ENCODE data around the gene BRD4. TPM values are rescaled to one million over a fixed set of nuclear protein-coding genes. Genes with fewer than 3 reads are reported as not detected.

BRD4 gene
- total RNA-seq, 2 experiments from 2014 or later = 33.6 to 143 TPM

DNA sequence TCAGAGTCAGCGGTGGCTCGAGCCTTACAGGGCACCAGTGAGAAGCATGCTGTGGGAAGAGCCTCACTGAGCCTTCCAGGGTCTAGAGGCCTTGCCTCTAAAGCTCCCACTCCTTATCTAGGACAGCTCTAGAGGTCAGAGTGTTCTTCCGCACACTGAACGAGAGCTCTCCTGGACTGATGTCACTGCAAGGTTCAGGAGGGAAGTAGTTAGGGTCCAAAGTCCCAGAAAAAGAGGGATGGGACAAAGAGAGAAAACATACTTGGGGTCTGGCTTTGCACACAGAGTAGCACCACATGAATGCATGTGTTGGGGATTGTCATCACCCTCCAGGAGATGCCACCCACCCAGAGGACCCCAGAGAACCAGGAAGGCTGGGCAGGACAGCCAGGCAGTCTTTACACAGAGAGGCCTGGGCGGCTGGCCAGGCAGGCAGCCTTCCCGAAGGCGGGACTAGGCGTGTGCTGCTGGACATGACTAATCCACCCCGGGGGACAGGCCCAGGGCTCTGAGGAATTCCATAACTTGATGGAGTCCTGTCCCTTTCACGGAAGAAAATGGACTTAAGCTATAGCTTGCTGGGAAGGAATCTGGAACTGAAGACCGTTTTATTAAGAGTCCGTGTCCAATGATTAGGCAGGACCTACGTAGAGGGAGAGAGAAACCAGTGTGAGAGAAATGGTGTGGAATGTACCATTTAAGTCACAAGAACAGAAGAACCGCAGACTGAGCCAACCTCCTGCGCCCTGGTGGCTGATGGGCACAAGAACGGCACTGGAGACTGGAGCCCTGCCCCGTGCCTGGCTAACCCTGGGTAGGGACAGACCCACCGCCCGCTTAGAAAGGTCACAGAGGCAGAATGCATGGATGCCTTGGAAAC lies 83.5 kb downstream of the BRD4 start:
- TF ChIP-seq EZH2phosphoT487 (IDR thresholded peaks at IDR 0.05; ENCODE audit: borderline replicate concordance, low read depth, low read length) = no peak
- TF ChIP-seq, protein P1, sequence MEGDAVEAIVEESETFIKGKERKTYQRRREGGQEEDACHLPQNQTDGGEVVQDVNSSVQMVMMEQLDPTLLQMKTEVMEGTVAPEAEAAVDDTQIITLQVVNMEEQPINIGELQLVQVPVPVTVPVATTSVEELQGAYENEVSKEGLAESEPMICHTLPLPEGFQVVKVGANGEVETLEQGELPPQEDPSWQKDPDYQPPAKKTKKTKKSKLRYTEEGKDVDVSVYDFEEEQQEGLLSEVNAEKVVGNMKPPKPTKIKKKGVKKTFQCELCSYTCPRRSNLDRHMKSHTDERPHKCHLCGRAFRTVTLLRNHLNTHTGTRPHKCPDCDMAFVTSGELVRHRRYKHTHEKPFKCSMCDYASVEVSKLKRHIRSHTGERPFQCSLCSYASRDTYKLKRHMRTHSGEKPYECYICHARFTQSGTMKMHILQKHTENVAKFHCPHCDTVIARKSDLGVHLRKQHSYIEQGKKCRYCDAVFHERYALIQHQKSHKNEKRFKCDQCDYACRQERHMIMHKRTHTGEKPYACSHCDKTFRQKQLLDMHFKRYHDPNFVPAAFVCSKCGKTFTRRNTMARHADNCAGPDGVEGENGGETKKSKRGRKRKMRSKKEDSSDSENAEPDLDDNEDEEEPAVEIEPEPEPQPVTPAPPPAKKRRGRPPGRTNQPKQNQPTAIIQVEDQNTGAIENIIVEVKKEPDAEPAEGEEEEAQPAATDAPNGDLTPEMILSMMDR (conservative IDR thresholded peaks at IDR 0.05; ENCODE audit: low read length) = no peak
- H3K79me2 ChIP-seq (ENCODE audit: insufficient read depth, low read depth, low read length) = no peaks in the 10 kb centered on the region
- BruUV-seq (replicated peaks) = no TSS peak
- H3K27ac ChIP-seq (ENCODE audit: low read depth, low read length, poor library complexity, severe bottlenecking) = no peak overlapping the region
- H2AFZ ChIP-seq (ENCODE audit: low read length) = no peak overlapping the region
- peaks cover 93% of the 10 kb centered on the region for H3K36me3 ChIP-seq (ENCODE audit: insufficient read depth, low read length)
- no peaks in the 10 kb centered on the region for H3K4me1 ChIP-seq (ENCODE audit: insufficient read depth, low read length, poor library complexity, severe bottlenecking)
- no peak for DNase-seq (ENCODE audit: low spot score)
- no peak overlapping the region for H3K4me3 ChIP-seq (ENCODE audit: low read depth, low read length, poor library complexity, severe bottlenecking)
- CTCF ChIA-PET (ENCODE audit: unreplicated experiment) = no interaction called here
- no peaks in the 10 kb centered on the region for H3K9me3 ChIP-seq (ENCODE audit: low read length)
- no peaks in the 10 kb centered on the region for H4K20me1 ChIP-seq (ENCODE audit: insufficient read depth, low read length)
- H3K4me2 ChIP-seq (ENCODE audit: low read length) = no peak overlapping the region
- H3K9me2 ChIP-seq (ENCODE audit: insufficient read depth, low read length) = no peaks in the 10 kb centered on the region
- intact Hi-C loops (cut with micrococcal nuclease; ENCODE audit: unreplicated experiment) = loop anchor here (5.0 kb wide), 1 partner anchor 72 kb away; no protein-coding TSS in a partner anchor
- POLR2A ChIA-PET = no interaction called here

DNA sequence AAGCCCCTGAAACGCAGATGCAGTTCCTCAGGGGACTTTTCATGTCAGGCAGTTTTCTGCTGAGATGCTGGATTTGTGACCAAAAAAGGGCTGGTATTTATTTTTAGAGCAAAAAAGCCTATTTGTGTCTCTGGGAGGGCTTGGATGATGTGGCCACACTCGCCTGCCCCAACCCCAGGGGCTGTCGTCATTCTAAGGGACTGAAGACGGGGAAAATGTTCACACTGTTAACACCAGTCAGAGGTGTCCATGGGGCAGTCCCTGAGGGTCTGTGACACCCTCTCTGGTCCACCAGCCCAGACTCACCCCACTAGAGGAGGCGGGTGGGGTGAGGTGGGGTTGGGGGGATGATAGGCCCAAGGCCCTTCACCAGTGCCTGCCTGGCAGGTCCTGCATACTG lies 84.2 kb downstream of the BRD4 start:
- Histone ChIP-seq H3K4me3 (ENCODE audit: low read depth, low read length, poor library complexity, severe bottlenecking) (no peak overlapping the region), H3K9me2 (ENCODE audit: insufficient read depth, low read length) (no peaks in the 10 kb centered on the region), H3K36me3 (ENCODE audit: insufficient read depth, low read length) (peaks cover 93% of the 10 kb centered on the region), H3K4me1 (ENCODE audit: insufficient read depth, low read length, poor library complexity, severe bottlenecking) (no peaks in the 10 kb centered on the region), H3K79me2 (ENCODE audit: insufficient read depth, low read depth, low read length) (no peaks in the 10 kb centered on the region), H3K4me2 (ENCODE audit: low read length) (no peak overlapping the region), H3K9me3 (ENCODE audit: low read length) (no peaks in the 10 kb centered on the region), H2AFZ (ENCODE audit: low read length) (no peak overlapping the region), H3K27ac (ENCODE audit: low read depth, low read length, poor library complexity, severe bottlenecking) (no peak overlapping the region), H4K20me1 (ENCODE audit: insufficient read depth, low read length) (no peaks in the 10 kb centered on the region)
- CTCF ChIA-PET (ENCODE audit: unreplicated experiment) = no interaction called here
- TF ChIP-seq, protein P1 (conservative IDR thresholded peaks at IDR 0.05; ENCODE audit: low read length) = no peak
- no peak for TF ChIP-seq EZH2phosphoT487 (IDR thresholded peaks at IDR 0.05; ENCODE audit: borderline replicate concordance, low read depth, low read length)
- BruUV-seq (replicated peaks) = TSS peak; percentile 15
- no peak for DNase-seq (ENCODE audit: low spot score)
- intact Hi-C loops (cut with micrococcal nuclease; ENCODE audit: unreplicated experiment) = loop anchor here (5.0 kb wide), 1 partner anchor 71 kb away; no protein-coding TSS in a partner anchor
- POLR2A ChIA-PET = no interaction called here

Data from OCI-LY7 (cell line).